HCT116 (cell line): ENCODE results near the gene C5orf58. TPM values are rescaled to one million over a fixed set of nuclear protein-coding genes. Genes with fewer than 3 reads are reported as not detected.

Experiments
- ATAC-seq: fragments of 200-7000 bp; cut with Tn5 transposase; 2 replicates; pipeline ENCODE4 v1.9.1; 2020; ENCODE audit warnings: mild to moderate bottlenecking, moderate library complexity
- BruUV-seq: library from RNA; stranded (reverse); fragments of 400-500 nt; replicated peaks from 2 replicates; lab custom pipeline; 2021; lab: Mats Ljungman, UMichigan
- CTCF ChIA-PET: fragments of 300-600 bp; sonication (Branson Sonifier 250); formaldehyde crosslinking; loops from one replicate; lab custom pipeline; 2021; ENCODE audit warnings: antibody characterized with exemption; lab: Charles Lee
- POLR2A ChIA-PET: fragments of 300-600, 350-600 bp; sonication (Branson Sonifier 250); formaldehyde crosslinking; loops from one replicate; lab custom pipeline; 2021; ENCODE audit warnings: antibody characterized with exemption; lab: Charles Lee
- RAD21 ChIA-PET, 2 experiments: fragments of 300-600 bp; sonication (Branson Sonifier 250); formaldehyde crosslinking; loops; one replicate each; lab custom pipeline; 2023; ENCODE audit warnings: low total read pairs in 2 of 2; ENCODE audit not compliant: uncharacterized antibody in 2 of 2, unreplicated experiment in 2 of 2, low non-redundant PET in 1 of 2; lab: Charles Lee
- DNase-seq: peaks from one replicate; pipeline ENCODE4 v3.0.0-alpha.2; 2010; ENCODE audit warnings: low read depth, low spot score
- H2AFZ ChIP-seq: fragments of 200-600 bp; shearing (Covaris generic), sonication (generic); 2 replicates; pipeline ENCODE4 v1.6.1; 2017; ENCODE audit warnings: low read depth, mixed run types, mixed read lengths, antibody characterized with exemption, low read length; ENCODE audit not compliant: poor library complexity, severe bottlenecking
- H3K27ac ChIP-seq: 2 replicates; pipeline ENCODE4 v1.5.1; 2012; ENCODE audit warnings: low read depth, low read length
- H3K27me3 ChIP-seq: fragments of 200-600 bp; sonication (generic); 2 replicates; pipeline ENCODE4 v1.6.1; 2016; ENCODE audit warnings: mixed run types, low read length, mixed read lengths; ENCODE audit not compliant: insufficient read depth
- H3K36me3 ChIP-seq, 2 experiments: fragments of 200-500 bp in 1 of 2; fragments of 200-600 bp in 1 of 2; sonication (Bioruptor generic) in 1 of 2; sonication (generic) in 1 of 2; 2 replicates each; pipeline versions ENCODE4 v1.5.1 to v1.6.1; 2014 to 2016; ENCODE audit warnings: low read length in 2 of 2, inconsistent platforms in 1 of 2, mixed read lengths in 1 of 2, mixed run types in 1 of 2; ENCODE audit not compliant: insufficient read depth in 2 of 2, control insufficient read depth in 1 of 2
- H3K4me1 ChIP-seq, 2 experiments: fragments of 200-600 bp in 1 of 2; sonication (generic) in 1 of 2; 2 replicates each; pipeline versions ENCODE4 v1.5.1 to v1.6.1; 2012 to 2017; ENCODE audit warnings: low read length in 2 of 2, inconsistent platforms in 1 of 2, mild to moderate bottlenecking in 1 of 2, mixed read lengths in 1 of 2, mixed run types in 1 of 2, moderate library complexity in 1 of 2; ENCODE audit not compliant: insufficient read depth in 2 of 2, control insufficient read depth in 1 of 2
- H3K4me2 ChIP-seq: fragments of 200-600 bp; sonication (generic); 2 replicates; pipeline ENCODE4 v1.6.1; 2017; ENCODE audit warnings: mixed run types, low read length, mixed read lengths
- H3K4me3 ChIP-seq, 2 experiments: fragments of 200-600 bp in 1 of 2; sonication (generic) in 1 of 2; replicated peaks in 1 of 2; 2 replicates each; pipeline ENCODE4 v1.5.1; 2011 to 2016; ENCODE audit warnings: low read length in 2 of 2, control low read depth in 1 of 2, low read depth in 1 of 2, mild to moderate bottlenecking in 1 of 2, mixed read lengths in 1 of 2, mixed run types in 1 of 2
- H3K79me2 ChIP-seq: fragments of 200-600 bp; sonication (generic); 2 replicates; pipeline ENCODE4 v1.6.1; 2017; ENCODE audit warnings: mild to moderate bottlenecking, mixed run types, low read length, moderate library complexity, mixed read lengths; ENCODE audit not compliant: insufficient read depth
- H3K9ac ChIP-seq: fragments of 200-600 bp; sonication (generic); 2 replicates; pipeline ENCODE4 v1.6.1; 2016; ENCODE audit warnings: low read length, mixed read lengths
- H3K9me2 ChIP-seq: fragments of 200-600 bp; sonication (generic), shearing (Covaris generic); 2 replicates; pipeline ENCODE4 v1.6.1; 2017; ENCODE audit warnings: mixed run types, mild to moderate bottlenecking, moderate library complexity; ENCODE audit not compliant: insufficient read depth
- H3K9me3 ChIP-seq, 2 experiments: fragments of 200-500 bp in 1 of 2; fragments of 200-600 bp in 1 of 2; sonication (Bioruptor generic) in 1 of 2; sonication (generic) in 1 of 2; 2 replicates each; pipeline ENCODE4 v1.6.1; 2014 to 2017; ENCODE audit warnings: low read length in 2 of 2, mixed read lengths in 2 of 2, inconsistent platforms in 1 of 2, low read depth in 1 of 2, mild to moderate bottlenecking in 1 of 2, mixed run types in 1 of 2, moderate library complexity in 1 of 2; ENCODE audit not compliant: control insufficient read depth in 1 of 2, insufficient read depth in 1 of 2
- H4K20me1 ChIP-seq: fragments of 200-600 bp; sonication (generic), shearing (Covaris generic); 2 replicates; pipeline ENCODE4 v1.6.1; 2017; ENCODE audit warnings: mixed run types, mild to moderate bottlenecking, moderate library complexity; ENCODE audit not compliant: insufficient read depth
- CBX3 ChIP-seq: IDR thresholded peaks from 2 replicates; pipeline ENCODE4 v1.6.1; 2012; ENCODE audit warnings: low read depth
- CEBPB ChIP-seq: IDR thresholded peaks from 2 replicates; pipeline ENCODE4 v1.6.1; 2012; ENCODE audit warnings: low read depth
- EGR1 ChIP-seq: IDR thresholded peaks from 2 replicates; pipeline ENCODE4 v1.6.1; 2012; ENCODE audit warnings: low read depth
- ELF1 ChIP-seq: IDR thresholded peaks from 2 replicates; pipeline ENCODE4 v1.6.1; 2012; ENCODE audit warnings: low read depth, borderline replicate concordance
- EZH2 ChIP-seq: fragments of 200-600 bp; sonication (generic); IDR thresholded peaks from 2 replicates; pipeline ENCODE4 v1.6.1; 2017; ENCODE audit warnings: antibody characterized with exemption, mixed run types
- EZH2phosphoT487 ChIP-seq: fragments of 200-600 bp; IDR thresholded peaks from 2 replicates; pipeline ENCODE4 v1.6.1; 2018; ENCODE audit warnings: antibody characterized with exemption, borderline replicate concordance
- FOSL1 ChIP-seq: IDR thresholded peaks from 2 replicates; pipeline ENCODE4 v1.6.1; 2012; ENCODE audit warnings: low read depth
- JUND ChIP-seq: IDR thresholded peaks from 2 replicates; pipeline ENCODE4 v1.6.1; 2012
- MAX ChIP-seq: IDR thresholded peaks from 2 replicates; pipeline ENCODE4 v1.6.1; 2012
- POLR2A ChIP-seq: IDR thresholded peaks from 2 replicates; pipeline ENCODE4 v1.7.0; 2011; ENCODE audit warnings: borderline replicate concordance; ENCODE audit not compliant: insufficient read depth, insufficient read length; ENCODE audit errors: extremely low read depth
- POLR2AphosphoS5 ChIP-seq: IDR thresholded peaks from 2 replicates; pipeline ENCODE4 v1.6.1; 2011; ENCODE audit warnings: mild to moderate bottlenecking, low read depth, low read length, moderate library complexity
- RAD21 ChIP-seq: IDR thresholded peaks from 2 replicates; pipeline ENCODE4 v1.6.1; 2012; ENCODE audit warnings: low read depth, mild to moderate bottlenecking
- SP1 ChIP-seq: IDR thresholded peaks from 2 replicates; pipeline ENCODE4 v1.6.1; 2012; ENCODE audit warnings: low read depth
- SRF ChIP-seq: IDR thresholded peaks from 2 replicates; pipeline ENCODE4 v1.6.1; 2012; ENCODE audit warnings: low read depth
- TCF7L2 ChIP-seq: IDR thresholded peaks from 2 replicates; pipeline ENCODE4 v1.7.0; 2011; ENCODE audit warnings: borderline replicate concordance, inconsistent platforms; ENCODE audit not compliant: insufficient read depth, insufficient read length; ENCODE audit errors: extremely low read depth
- YY1 ChIP-seq: IDR thresholded peaks from 2 replicates; pipeline ENCODE4 v1.6.1; 2011; ENCODE audit warnings: low read length, low read depth, moderate library complexity, mild to moderate bottlenecking; ENCODE audit not compliant: insufficient replicate concordance; ENCODE audit errors: extremely low read depth
- ZFX ChIP-seq: fragments of 450-650 bp; IDR thresholded peaks from 2 replicates; pipeline ENCODE4 v1.6.1; 2017
- ZNF274 ChIP-seq: fragments of 200-500 bp; sonication (Bioruptor generic); IDR thresholded peaks from 2 replicates; pipeline ENCODE4 v1.6.1; 2014; ENCODE audit warnings: mild to moderate bottlenecking, low read depth, low read length, inconsistent platforms
- intact Hi-C: fragments of 100-400 bp; cut with micrococcal nuclease; formaldehyde crosslinking; loops from 2 replicates; pipeline ENCODE4 v1.10.0; 2022
- total RNA-seq: library from RNA; stranded (reverse); gene quantifications from one replicate; pipeline ENCODE4 v1.2.1, GENCODE V29; 2021; ENCODE audit not compliant: unreplicated experiment
- TF ChIP-seq, protein P1 (sequence below): IDR thresholded peaks from 2 replicates; pipeline ENCODE4 v1.6.1; 2012; ENCODE audit warnings: low read depth
- TF ChIP-seq, protein P2 (sequence below): IDR thresholded peaks from 2 replicates; pipeline ENCODE4 v1.6.1; 2012

The C5orf58 gene
- total RNA-seq, 1 experiment from 2014 or later: not detected

GRCh38 chr5:170290498-170290897 lies 57.7 kb downstream of the C5orf58 start (continued):
- TF ChIP-seq, protein P1, sequence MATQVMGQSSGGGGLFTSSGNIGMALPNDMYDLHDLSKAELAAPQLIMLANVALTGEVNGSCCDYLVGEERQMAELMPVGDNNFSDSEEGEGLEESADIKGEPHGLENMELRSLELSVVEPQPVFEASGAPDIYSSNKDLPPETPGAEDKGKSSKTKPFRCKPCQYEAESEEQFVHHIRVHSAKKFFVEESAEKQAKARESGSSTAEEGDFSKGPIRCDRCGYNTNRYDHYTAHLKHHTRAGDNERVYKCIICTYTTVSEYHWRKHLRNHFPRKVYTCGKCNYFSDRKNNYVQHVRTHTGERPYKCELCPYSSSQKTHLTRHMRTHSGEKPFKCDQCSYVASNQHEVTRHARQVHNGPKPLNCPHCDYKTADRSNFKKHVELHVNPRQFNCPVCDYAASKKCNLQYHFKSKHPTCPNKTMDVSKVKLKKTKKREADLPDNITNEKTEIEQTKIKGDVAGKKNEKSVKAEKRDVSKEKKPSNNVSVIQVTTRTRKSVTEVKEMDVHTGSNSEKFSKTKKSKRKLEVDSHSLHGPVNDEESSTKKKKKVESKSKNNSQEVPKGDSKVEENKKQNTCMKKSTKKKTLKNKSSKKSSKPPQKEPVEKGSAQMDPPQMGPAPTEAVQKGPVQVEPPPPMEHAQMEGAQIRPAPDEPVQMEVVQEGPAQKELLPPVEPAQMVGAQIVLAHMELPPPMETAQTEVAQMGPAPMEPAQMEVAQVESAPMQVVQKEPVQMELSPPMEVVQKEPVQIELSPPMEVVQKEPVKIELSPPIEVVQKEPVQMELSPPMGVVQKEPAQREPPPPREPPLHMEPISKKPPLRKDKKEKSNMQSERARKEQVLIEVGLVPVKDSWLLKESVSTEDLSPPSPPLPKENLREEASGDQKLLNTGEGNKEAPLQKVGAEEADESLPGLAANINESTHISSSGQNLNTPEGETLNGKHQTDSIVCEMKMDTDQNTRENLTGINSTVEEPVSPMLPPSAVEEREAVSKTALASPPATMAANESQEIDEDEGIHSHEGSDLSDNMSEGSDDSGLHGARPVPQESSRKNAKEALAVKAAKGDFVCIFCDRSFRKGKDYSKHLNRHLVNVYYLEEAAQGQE: no peak
- TF ChIP-seq, all 23 proteins: peak for 0

GRCh38 chr5:170292179-170293104 lies 59.7 kb downstream of the C5orf58 start:
- peaks cover 84% of the 10 kb centered on the region for H3K27me3 ChIP-seq
- intact Hi-C loops: no loop called here
- no TSS peak for BruUV-seq
- H3K9me2 ChIP-seq: no peaks in the 10 kb centered on the region
- H3K9ac ChIP-seq: no peak overlapping the region
- no peak for TF ChIP-seq POLR2A
- TF ChIP-seq JUND: no peak
- TF ChIP-seq CBX3: no peak
- TF ChIP-seq EGR1: no peak
- TF ChIP-seq RAD21: no peak
- no peak for TF ChIP-seq TCF7L2
- TF ChIP-seq CEBPB: no peak
- no peak for TF ChIP-seq EZH2
- TF ChIP-seq, protein P2, sequence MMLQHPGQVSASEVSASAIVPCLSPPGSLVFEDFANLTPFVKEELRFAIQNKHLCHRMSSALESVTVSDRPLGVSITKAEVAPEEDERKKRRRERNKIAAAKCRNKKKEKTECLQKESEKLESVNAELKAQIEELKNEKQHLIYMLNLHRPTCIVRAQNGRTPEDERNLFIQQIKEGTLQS: no peak
- no peak for TF ChIP-seq POLR2AphosphoS5
- no peak for TF ChIP-seq ZFX
- TF ChIP-seq SRF: no peak
- TF ChIP-seq SP1: no peak
- TF ChIP-seq FOSL1: no peak
- TF ChIP-seq ELF1: no peak
- no peak for TF ChIP-seq ZNF274
- no peak for TF ChIP-seq YY1
- TF ChIP-seq MAX: no peak
- no peak for TF ChIP-seq EZH2phosphoT487
- no peak overlapping the region for H3K4me3 ChIP-seq
- 0 out of 4 replicates have a peak, but pooled peaks cover 0 to 7% of the 10 kb centered on the region in 2 experiments for H3K9me3 ChIP-seq
- no peak overlapping the region for H3K27ac ChIP-seq
- no peaks in the 10 kb centered on the region for H3K36me3 ChIP-seq
- H3K79me2 ChIP-seq: no peaks in the 10 kb centered on the region
- no peaks in the 10 kb centered on the region for H4K20me1 ChIP-seq
- RAD21 ChIA-PET: no interaction called here
- no peak overlapping the region for H2AFZ ChIP-seq
- H3K4me1 ChIP-seq: no peaks in the 10 kb centered on the region
- ATAC-seq: no peak
- POLR2A ChIA-PET: no interaction called here
- no peak overlapping the region for H3K4me2 ChIP-seq
- DNase-seq: no peak
- CTCF ChIA-PET: no interaction called here
